Measurements from ENCODE around the gene MOB1B.

MOB1B gene

GRCh38 chr4:70914631-70915030, 12.5 kb downstream of the MOB1B start:
- DNase-seq (ENCODE audit: low read depth, low spot score), result no peak

GRCh38 chr4:70915036-70915815, 13.1 kb downstream of the MOB1B start:
- no peak for DNase-seq (ENCODE audit: low read depth, low spot score)

GRCh38 chr4:70915874-70916559, 13.8 kb downstream of the MOB1B start:
- no peak for DNase-seq (ENCODE audit: low read depth, low spot score)

DNA sequence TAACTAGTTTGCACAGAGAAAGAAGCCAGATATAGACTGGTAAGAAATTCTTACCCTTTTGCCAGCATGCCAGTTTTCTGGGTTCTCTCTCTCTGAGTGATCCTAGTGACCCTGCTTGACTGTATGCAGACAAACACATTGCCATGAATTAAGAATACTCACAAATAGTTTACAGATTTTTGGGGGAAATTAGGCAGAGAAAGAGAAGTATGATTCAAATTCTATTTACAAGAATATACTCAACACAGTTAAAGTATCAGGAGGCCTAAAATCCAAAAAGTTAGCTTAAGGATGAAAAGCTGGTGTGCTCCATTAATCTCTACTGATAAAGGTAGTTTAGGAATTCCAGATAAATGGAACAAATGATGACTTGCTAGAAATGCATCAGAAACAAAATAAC, 18.4 kb downstream of the MOB1B start:
- DNase-seq (ENCODE audit: low read depth, low spot score), result no peak

GRCh38 chr4:70925418-70925817, 23.2 kb downstream of the MOB1B start:
- no peak for DNase-seq (ENCODE audit: low read depth, low spot score)

- no peak for DNase-seq (ENCODE audit: low read depth, low spot score)
Measured at GRCh38 chr4:70925899-70926635, 23.9 kb downstream of the MOB1B start.

GRCh38 chr4:70927502-70928137, 25.5 kb downstream of the MOB1B start:
- no peak for DNase-seq (ENCODE audit: low read depth, low spot score)

DNA sequence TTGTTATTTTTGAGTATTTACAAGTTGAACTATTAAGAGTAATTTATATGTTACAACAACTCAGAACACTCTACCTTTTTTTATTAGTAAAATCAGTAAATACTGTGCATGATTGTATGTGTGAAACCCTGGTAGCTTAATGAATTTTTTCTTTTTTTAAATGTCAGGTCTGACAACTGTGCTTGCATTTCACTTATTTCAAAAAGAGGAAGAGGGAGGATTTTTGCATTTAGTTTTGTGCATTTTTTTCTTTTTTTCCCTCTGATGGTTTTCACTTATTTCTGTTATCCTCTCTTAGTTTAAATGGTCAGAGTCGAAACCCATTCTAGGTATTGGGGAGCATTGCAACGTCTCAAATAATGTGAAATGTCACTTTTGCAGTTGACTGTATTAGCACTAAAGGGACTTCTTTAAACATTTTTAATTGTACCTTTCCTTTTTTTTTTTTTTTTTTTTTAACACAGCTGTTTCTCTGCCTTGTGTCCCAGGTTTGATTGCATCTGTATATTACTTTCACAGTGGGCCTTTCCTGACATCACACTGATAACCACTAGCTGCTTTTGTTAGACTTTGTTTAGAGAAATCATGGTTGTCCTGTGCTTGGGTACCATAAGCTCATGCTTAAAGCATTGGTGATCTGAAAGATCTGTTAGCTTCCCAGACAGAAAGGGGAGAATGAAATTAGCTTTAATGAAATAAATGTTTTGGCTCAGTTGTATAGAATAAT, 28.5 kb downstream of the MOB1B start:
- no peak for DNase-seq (ENCODE audit: low read depth, low spot score)

DNA sequence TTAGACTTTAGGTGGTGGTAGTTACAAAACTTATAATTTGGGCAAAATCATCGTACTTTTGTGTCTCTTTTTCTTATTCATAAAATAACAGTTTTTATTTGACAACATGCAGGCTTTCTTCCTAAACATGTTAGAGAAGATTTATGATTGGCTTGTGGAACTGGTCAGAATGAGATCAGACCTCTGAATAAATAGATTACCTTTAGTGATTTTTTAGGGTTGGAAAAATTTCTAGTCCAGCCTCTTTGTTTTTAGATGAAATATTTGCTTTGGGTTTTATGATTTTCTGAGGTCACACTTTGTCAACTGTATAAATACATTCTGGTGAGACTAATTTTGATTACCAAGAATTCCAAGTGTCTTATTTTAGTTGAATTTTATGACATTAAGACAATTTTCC, 29.2 kb downstream of the MOB1B start:
- DNase-seq (ENCODE audit: low read depth, low spot score), result no peak

DNA sequence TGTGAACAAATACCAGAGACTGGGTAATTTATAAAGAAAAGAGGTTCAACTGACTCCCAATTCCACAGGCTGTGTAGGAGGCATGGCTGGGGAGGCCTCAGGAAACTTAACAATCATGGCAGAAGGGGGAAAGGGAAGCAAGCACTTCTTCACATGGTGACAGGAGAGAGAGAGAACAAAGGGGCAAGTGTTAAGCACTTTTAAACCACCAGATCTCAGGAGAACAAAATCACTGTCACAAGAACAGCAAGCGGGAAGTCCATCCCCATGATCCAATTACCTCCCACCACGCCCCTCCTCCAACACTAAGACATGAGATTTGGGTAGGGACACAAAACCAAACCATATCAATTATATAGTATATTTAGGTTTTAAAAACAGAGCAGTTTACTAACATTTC, 30.8 kb downstream of the MOB1B start:
- DNase-seq (ENCODE audit: low read depth, low spot score), result no peak

GRCh38 chr4:70935038-70935695, 33.0 kb downstream of the MOB1B start:
- DNase-seq (ENCODE audit: low read depth, low spot score), result no peak

GRCh38 chr4:70936200-70936787, 34.1 kb downstream of the MOB1B start:
- DNase-seq (ENCODE audit: low read depth, low spot score), result no peak

GRCh38 chr4:70938086-70938485, 35.9 kb downstream of the MOB1B start:
- no peak for DNase-seq (ENCODE audit: low read depth, low spot score)

DNA sequence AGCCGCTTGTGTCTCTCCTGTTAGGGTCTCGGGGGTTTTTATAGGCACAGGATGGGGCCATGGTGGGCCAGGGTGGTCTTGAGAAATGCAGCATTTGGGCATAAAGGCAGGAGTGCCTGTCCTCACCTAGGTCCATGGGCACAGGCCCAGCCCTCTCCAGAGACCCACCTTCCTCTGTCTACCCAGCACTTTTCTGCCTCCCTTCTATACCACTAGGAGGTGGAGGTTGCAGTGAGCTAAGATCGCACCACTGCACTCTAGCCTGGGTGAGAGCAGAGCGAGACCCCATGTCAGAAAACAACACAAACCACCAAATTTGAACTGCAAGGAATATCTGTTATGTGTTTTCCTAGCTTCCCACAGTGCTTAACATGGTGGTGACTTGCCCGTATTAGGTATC, 38.0 kb downstream of the MOB1B start:
- peak; percentile 21 for DNase-seq (ENCODE audit: low read depth, low spot score)

GRCh38 chr4:70943114-70943513, 40.9 kb downstream of the MOB1B start:
- DNase-seq (ENCODE audit: low read depth, low spot score), result no peak

- no peak for DNase-seq (ENCODE audit: low read depth, low spot score)
Measured at GRCh38 chr4:70945046-70945445, 42.9 kb downstream of the MOB1B start.

DNA sequence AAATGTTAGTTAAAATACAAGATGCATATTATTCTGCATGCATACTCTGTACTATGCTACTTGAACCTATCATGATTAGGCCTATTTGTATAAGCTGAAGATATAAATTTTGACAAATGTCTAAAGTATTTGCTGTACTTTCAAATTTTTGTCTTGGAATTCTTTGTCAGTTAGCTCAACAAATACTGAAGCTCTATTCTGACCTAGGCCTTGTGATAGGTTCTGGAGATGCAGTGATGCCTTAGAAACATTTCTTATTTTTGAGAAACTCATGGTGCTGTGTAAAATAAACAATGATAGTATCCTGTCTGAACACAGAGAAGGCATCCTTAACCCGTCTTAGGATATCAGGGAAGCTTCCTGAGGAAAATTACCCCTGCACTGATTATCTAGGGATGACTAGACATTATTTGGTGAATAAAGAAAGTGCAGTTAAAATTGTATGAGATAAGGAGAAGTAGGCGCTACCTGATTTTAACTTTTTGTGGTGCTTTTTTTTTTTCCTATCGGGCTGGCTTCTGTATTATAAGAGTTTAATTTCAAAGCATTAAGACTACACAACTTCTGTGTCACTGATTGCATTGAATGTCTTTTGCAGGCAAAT, 43.4 kb downstream of the MOB1B start:
- DNase-seq (ENCODE audit: low read depth, low spot score), result no peak

DNA sequence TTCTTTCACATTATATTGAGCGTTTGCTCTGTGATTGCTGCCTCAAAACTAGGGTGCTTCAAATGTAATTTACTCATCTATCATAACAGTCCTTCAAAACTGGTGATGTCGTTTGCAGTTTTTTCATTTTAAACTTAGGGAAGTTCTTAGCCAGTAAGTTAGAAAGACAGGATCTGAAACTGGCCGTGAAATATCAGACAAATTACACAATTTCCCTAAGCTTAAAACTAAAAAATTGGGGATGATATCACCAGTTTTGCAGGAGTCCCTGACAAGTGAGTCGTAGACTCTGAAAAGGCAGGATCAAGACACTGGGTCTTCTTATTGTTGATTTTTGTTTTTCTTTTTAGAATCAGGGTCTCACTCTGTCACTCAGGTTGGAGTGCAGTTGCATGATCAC, 44.8 kb downstream of the MOB1B start:
- DNase-seq (ENCODE audit: low read depth, low spot score), result no peak

DNA sequence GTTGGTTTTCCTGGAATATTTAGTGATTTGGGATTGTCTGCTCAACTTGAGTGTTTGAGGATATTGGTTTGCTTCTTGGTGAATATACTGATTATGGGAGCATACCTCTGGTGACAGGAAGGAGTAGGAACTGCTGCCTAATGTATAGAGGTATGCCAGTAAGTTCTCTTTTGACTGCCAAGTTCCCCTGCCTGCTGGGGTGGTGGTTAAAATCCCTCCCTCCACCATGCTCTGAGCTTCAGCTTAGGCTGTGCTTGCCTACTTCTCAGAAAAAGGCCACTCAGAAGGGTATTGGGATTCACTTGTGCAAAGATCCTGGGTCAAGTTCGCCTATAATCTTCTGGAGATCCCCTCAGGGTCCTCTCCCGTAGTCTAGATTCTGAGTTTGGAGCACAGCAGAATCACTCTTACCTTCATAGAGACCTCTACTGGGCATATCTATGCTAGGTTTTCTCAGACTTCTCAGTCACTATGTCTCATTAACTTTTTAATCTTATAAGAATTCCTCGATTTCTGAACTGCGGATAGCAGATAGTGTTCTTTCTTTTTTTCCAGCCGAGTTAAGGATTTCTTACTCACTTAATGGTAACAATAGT, 46.6 kb downstream of the MOB1B start:
- DNase-seq (ENCODE audit: low read depth, low spot score), result no peak

DNA sequence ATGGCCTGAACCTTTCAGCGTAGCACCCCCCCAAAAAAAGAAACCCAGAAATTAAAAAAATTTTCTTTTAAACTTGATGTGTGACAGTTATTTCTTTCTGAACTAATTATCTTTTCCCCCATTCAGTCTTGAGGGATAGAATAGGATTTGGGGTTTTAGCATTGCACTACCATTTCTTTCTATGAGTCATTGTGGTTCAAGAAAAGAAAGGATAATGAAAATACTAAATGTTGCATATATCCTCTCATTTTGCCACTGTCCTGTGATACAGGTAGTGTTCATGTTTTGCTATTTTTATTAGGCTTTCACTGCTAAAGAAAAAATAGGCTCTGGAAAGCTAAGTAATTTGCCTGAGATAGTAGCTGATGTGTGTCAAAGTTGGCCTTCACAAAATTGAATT, 51.9 kb downstream of the MOB1B start:
- no peak for DNase-seq (ENCODE audit: low read depth, low spot score)

Data from ELF-1 (cell line).